ENCODE measurements around the gene FKBP6.

FKBP6 gene

GRCh38 chr7:73328696-73329095, 735 bp downstream of the FKBP6 start:
- Histone ChIP-seq H3K4me1 (ENCODE audit: control insufficient read depth, insufficient read depth, low read length) (no peaks in the 10 kb centered on the region), H3K36me3 (ENCODE audit: control insufficient read depth, insufficient read depth, low read length) (no peaks in the 10 kb centered on the region)

GRCh38 chr7:73329861-73330581, 2.1 kb downstream of the FKBP6 start:
- Histone ChIP-seq H3K9ac (ENCODE audit: low read length) (no peak overlapping the region), H3K27ac (ENCODE audit: low read depth, low read length) (no peak overlapping the region), H3K4me3 (ENCODE audit: low read length) (no peak overlapping the region), H3K36me3 (ENCODE audit: control insufficient read depth, insufficient read depth, low read length) (no peaks in the 10 kb centered on the region), H3K27me3 (ENCODE audit: control insufficient read depth, insufficient read depth, low read length) (no peaks in the 10 kb centered on the region), H3K4me1 (ENCODE audit: control insufficient read depth, insufficient read depth, low read length) (no peaks in the 10 kb centered on the region)

More at GRCh38 chr7:73328696-73329095, 735 bp downstream of the FKBP6 start:
- no peak overlapping the region for H3K4me3 ChIP-seq (ENCODE audit: low read length)
- H3K27me3 ChIP-seq (ENCODE audit: control insufficient read depth, insufficient read depth, low read length) = no peaks in the 10 kb centered on the region
- H3K27ac ChIP-seq (ENCODE audit: low read depth, low read length) = no peak overlapping the region
- H3K9ac ChIP-seq (ENCODE audit: low read length) = no peak overlapping the region

- no peak overlapping the region for H3K9ac ChIP-seq (ENCODE audit: low read length)
- H3K4me1 ChIP-seq (ENCODE audit: control insufficient read depth, insufficient read depth, low read length) = no peaks in the 10 kb centered on the region
- H3K27me3 ChIP-seq (ENCODE audit: control insufficient read depth, insufficient read depth, low read length) = no peaks in the 10 kb centered on the region
- no peaks in the 10 kb centered on the region for H3K36me3 ChIP-seq (ENCODE audit: control insufficient read depth, insufficient read depth, low read length)
- H3K4me3 ChIP-seq (ENCODE audit: low read length) = no peak overlapping the region
- no peak overlapping the region for H3K27ac ChIP-seq (ENCODE audit: low read depth, low read length)
These were observed 2.8 kb downstream of the FKBP6 start for GRCh38 chr7:73330772-73331171.

GRCh38 chr7:73332447-73332846, 4.5 kb downstream of the FKBP6 start:
- Histone ChIP-seq H3K4me3 (ENCODE audit: low read length) (no peak overlapping the region), H3K4me1 (ENCODE audit: control insufficient read depth, insufficient read depth, low read length) (no peaks in the 10 kb centered on the region), H3K9ac (ENCODE audit: low read length) (no peak overlapping the region), H3K36me3 (ENCODE audit: control insufficient read depth, insufficient read depth, low read length) (no peaks in the 10 kb centered on the region), H3K27me3 (ENCODE audit: control insufficient read depth, insufficient read depth, low read length) (no peaks in the 10 kb centered on the region), H3K27ac (ENCODE audit: low read depth, low read length) (no peak overlapping the region)

GRCh38 chr7:73338321-73338720, 10.4 kb downstream of the FKBP6 start:
- Histone ChIP-seq H3K27ac (ENCODE audit: low read depth, low read length) (no peak overlapping the region), H3K9ac (ENCODE audit: low read length) (no peak overlapping the region), H3K4me1 (ENCODE audit: control insufficient read depth, insufficient read depth, low read length) (no peaks in the 10 kb centered on the region), H3K36me3 (ENCODE audit: control insufficient read depth, insufficient read depth, low read length) (no peaks in the 10 kb centered on the region), H3K27me3 (ENCODE audit: control insufficient read depth, insufficient read depth, low read length) (no peaks in the 10 kb centered on the region), H3K4me3 (ENCODE audit: low read length) (no peak overlapping the region)

- no peak overlapping the region for H3K27ac ChIP-seq (ENCODE audit: low read depth, low read length)
- no peak overlapping the region for H3K4me3 ChIP-seq (ENCODE audit: low read length)
- H3K27me3 ChIP-seq (ENCODE audit: control insufficient read depth, insufficient read depth, low read length) = no peaks in the 10 kb centered on the region
- no peaks in the 10 kb centered on the region for H3K4me1 ChIP-seq (ENCODE audit: control insufficient read depth, insufficient read depth, low read length)
- H3K36me3 ChIP-seq (ENCODE audit: control insufficient read depth, insufficient read depth, low read length) = no peaks in the 10 kb centered on the region
- H3K9ac ChIP-seq (ENCODE audit: low read length) = no peak overlapping the region
These were observed 12.6 kb downstream of the FKBP6 start for GRCh38 chr7:73340514-73340913.

GRCh38 chr7:73341877-73342276, 13.9 kb downstream of the FKBP6 start:
- Histone ChIP-seq H3K27ac (ENCODE audit: low read depth, low read length) (no peak overlapping the region), H3K4me3 (ENCODE audit: low read length) (no peak overlapping the region), H3K9ac (ENCODE audit: low read length) (no peak overlapping the region), H3K27me3 (ENCODE audit: control insufficient read depth, insufficient read depth, low read length) (peaks cover 2% of the 10 kb centered on the region), H3K36me3 (ENCODE audit: control insufficient read depth, insufficient read depth, low read length) (no peaks in the 10 kb centered on the region), H3K4me1 (ENCODE audit: control insufficient read depth, insufficient read depth, low read length) (no peaks in the 10 kb centered on the region)

GRCh38 chr7:73342645-73343044, 14.7 kb downstream of the FKBP6 start:
- H3K9ac ChIP-seq (ENCODE audit: low read length) = no peak overlapping the region
- H3K27ac ChIP-seq (ENCODE audit: low read depth, low read length) = no peak overlapping the region
- H3K27me3 ChIP-seq (ENCODE audit: control insufficient read depth, insufficient read depth, low read length) = peaks cover 2% of the 10 kb centered on the region
- H3K4me3 ChIP-seq (ENCODE audit: low read length) = peak overlapping the region; percentile 26
- H3K4me1 ChIP-seq (ENCODE audit: control insufficient read depth, insufficient read depth, low read length) = no peaks in the 10 kb centered on the region
- no peaks in the 10 kb centered on the region for H3K36me3 ChIP-seq (ENCODE audit: control insufficient read depth, insufficient read depth, low read length)

GRCh38 chr7:73343671-73344380, 15.9 kb downstream of the FKBP6 start:
- H3K4me1 ChIP-seq (ENCODE audit: control insufficient read depth, insufficient read depth, low read length) = no peaks in the 10 kb centered on the region
- H3K27me3 ChIP-seq (ENCODE audit: control insufficient read depth, insufficient read depth, low read length) = peaks cover 2% of the 10 kb centered on the region
- H3K27ac ChIP-seq (ENCODE audit: low read depth, low read length) = no peak overlapping the region
- no peaks in the 10 kb centered on the region for H3K36me3 ChIP-seq (ENCODE audit: control insufficient read depth, insufficient read depth, low read length)
- H3K4me3 ChIP-seq (ENCODE audit: low read length) = no peak overlapping the region
- H3K9ac ChIP-seq (ENCODE audit: low read length) = no peak overlapping the region

- no peak overlapping the region for H3K9ac ChIP-seq (ENCODE audit: low read length)
- H3K27ac ChIP-seq (ENCODE audit: low read depth, low read length) = no peak overlapping the region
- H3K36me3 ChIP-seq (ENCODE audit: control insufficient read depth, insufficient read depth, low read length) = no peaks in the 10 kb centered on the region
- no peak overlapping the region for H3K4me3 ChIP-seq (ENCODE audit: low read length)
- H3K4me1 ChIP-seq (ENCODE audit: control insufficient read depth, insufficient read depth, low read length) = no peaks in the 10 kb centered on the region
- H3K27me3 ChIP-seq (ENCODE audit: control insufficient read depth, insufficient read depth, low read length) = peaks cover 2% of the 10 kb centered on the region
These were observed 17.6 kb downstream of the FKBP6 start for GRCh38 chr7:73345538-73345937.

GRCh38 chr7:73345951-73346350, 18.0 kb downstream of the FKBP6 start:
- Histone ChIP-seq H3K27ac (ENCODE audit: low read depth, low read length) (no peak overlapping the region), H3K27me3 (ENCODE audit: control insufficient read depth, insufficient read depth, low read length) (peaks cover 2% of the 10 kb centered on the region), H3K36me3 (ENCODE audit: control insufficient read depth, insufficient read depth, low read length) (no peaks in the 10 kb centered on the region), H3K4me3 (ENCODE audit: low read length) (no peak overlapping the region), H3K4me1 (ENCODE audit: control insufficient read depth, insufficient read depth, low read length) (no peaks in the 10 kb centered on the region), H3K9ac (ENCODE audit: low read length) (no peak overlapping the region)

GRCh38 chr7:73349763-73350162, 21.8 kb downstream of the FKBP6 start:
- no peaks in the 10 kb centered on the region for H3K36me3 ChIP-seq (ENCODE audit: control insufficient read depth, insufficient read depth, low read length)
- no peak overlapping the region for H3K27ac ChIP-seq (ENCODE audit: low read depth, low read length)
- no peak overlapping the region for H3K9ac ChIP-seq (ENCODE audit: low read length)
- peaks cover 3% of the 10 kb centered on the region for H3K27me3 ChIP-seq (ENCODE audit: control insufficient read depth, insufficient read depth, low read length)
- no peaks in the 10 kb centered on the region for H3K4me1 ChIP-seq (ENCODE audit: control insufficient read depth, insufficient read depth, low read length)
- H3K4me3 ChIP-seq (ENCODE audit: low read length) = no peak overlapping the region

Data from rectal smooth muscle tissue (tissue), 1 donor.